Measurements from ENCODE around the gene SELENOS.

DNA sequence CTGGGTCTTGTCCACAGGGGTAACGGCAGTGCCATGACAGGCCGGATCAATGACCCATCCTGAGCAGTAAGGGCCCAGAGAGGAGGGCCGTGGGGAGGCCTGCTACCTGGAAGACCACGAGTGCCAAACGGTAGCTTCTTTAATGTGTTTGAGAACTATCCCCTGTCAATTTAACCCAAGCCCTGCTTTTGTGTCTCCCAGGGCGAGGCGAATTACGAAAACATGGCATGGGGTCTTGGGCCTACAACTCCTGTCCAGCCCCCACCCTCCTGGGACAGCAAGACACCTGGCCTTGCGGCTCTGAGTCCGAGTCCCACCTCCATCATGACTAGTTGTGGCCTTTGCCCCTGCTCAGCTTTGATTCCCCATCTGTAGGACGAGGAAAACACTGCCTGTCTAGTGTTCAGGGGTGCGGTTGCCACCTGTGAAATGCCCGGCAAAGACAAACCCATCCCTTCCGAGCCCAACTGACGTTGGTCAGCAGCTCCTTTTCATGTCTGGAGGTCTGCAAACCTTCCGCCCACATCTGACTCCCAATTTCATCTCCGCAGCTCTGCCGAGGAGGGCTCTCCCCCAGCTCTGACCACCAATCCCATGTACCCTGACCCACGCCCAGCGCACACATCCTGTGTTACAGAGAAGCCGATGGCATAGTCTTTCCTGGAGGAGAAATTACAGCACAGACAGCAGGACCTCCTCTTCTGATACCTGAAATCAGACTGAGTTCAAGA, 46.7 kb upstream of the SELENOS start:
- TF ChIP-seq PATZ1 (CRISPR knock-in tag; IDR thresholded peaks at IDR 0.05; ENCODE audit: borderline replicate concordance) (no peak), ZFP3 (CRISPR knock-in tag; IDR thresholded peaks at IDR 0.05) (no peak), OSR1 (CRISPR knock-in tag; IDR thresholded peaks at IDR 0.05) (no peak), CREB5 (CRISPR knock-in tag; IDR thresholded peaks at IDR 0.05; ENCODE audit: low read depth) (no peak)
- TF ChIP-seq, protein P1, sequence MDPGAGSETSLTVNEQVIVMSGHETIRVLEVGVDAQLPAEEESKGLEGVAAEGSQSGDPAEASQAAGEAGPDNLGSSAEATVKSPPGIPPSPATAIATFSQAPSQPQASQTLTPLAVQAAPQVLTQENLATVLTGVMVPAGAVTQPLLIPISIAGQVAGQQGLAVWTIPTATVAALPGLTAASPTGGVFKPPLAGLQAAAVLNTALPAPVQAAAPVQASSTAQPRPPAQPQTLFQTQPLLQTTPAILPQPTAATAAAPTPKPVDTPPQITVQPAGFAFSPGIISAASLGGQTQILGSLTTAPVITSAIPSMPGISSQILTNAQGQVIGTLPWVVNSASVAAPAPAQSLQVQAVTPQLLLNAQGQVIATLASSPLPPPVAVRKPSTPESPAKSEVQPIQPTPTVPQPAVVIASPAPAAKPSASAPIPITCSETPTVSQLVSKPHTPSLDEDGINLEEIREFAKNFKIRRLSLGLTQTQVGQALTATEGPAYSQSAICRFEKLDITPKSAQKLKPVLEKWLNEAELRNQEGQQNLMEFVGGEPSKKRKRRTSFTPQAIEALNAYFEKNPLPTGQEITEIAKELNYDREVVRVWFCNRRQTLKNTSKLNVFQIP (CRISPR knock-in tag; IDR thresholded peaks at IDR 0.05; ENCODE audit: borderline replicate concordance, low read depth), result no peak
